Measurements from ENCODE around the gene KRT7.
A peak's percentile ranks its signal among the peaks of the same experiment; 100 is the strongest.

The KRT7 gene

DNA sequence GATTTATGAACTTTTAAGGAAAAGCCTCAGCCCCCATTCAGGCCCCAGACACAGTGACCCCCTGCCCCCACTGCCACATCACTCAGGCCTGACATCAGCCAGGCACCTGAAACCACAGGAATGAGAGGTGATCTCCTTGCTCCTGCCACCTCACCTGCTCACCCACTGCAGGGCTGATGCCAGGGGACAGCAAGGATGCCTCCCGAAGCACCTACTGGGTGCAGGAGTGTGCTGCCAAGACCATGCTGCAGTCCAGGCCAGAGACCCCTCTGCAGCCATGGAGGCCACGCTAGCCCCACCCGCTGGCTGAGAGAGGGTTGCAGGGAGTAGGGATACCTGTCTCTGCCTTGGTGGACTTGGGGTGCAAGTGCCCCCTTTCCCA, 18.6 kb upstream of the KRT7 start:
- Histone ChIP-seq H3K27ac (ENCODE audit: low read depth, low read length) (no peak overlapping the region), H3K4me1 (ENCODE audit: control insufficient read depth, insufficient read depth, low read length, unreplicated experiment) (peaks cover 43% of the 10 kb centered on the region), H3K79me2 (ENCODE audit: control insufficient read depth, insufficient read depth, low read length, unreplicated experiment) (no peaks in the 10 kb centered on the region), H3K4me3 (ENCODE audit: low read depth, low read length) (no peak overlapping the region), H2AFZ (ENCODE audit: low read length, unreplicated experiment) (no peak overlapping the region), H3K27me3 (ENCODE audit: insufficient read depth, low read length) (no peaks in the 10 kb centered on the region), H3K36me3 (ENCODE audit: insufficient read depth, low read length) (no peaks in the 10 kb centered on the region)

DNA sequence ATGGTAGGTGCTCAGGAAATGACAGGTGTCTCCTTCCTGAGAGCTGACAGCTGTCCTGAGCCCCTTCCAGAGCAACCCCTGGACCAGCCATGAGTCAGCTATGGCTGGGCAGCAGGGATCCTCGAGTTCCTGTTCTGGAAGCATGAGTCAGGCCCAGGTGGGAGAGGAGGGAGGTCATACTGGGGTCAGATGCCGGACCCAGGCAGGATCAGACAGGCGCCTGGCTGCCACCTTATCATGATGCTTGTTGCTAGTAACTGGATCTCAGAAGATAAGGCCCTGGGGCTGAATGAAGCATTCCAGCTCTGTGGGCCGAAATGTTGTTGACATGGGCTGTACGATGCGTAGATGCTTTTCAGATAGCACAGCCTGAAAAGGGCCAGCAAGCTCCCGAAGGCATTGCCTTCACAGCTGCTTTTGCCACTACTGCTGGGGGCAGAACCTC, 17.4 kb upstream of the KRT7 start:
- H3K79me2 ChIP-seq (ENCODE audit: control insufficient read depth, insufficient read depth, low read length, unreplicated experiment) = no peaks in the 10 kb centered on the region
- H2AFZ ChIP-seq (ENCODE audit: low read length, unreplicated experiment) = no peak overlapping the region
- H3K4me3 ChIP-seq (ENCODE audit: low read depth, low read length) = no peak overlapping the region
- peaks cover 32% of the 10 kb centered on the region for H3K4me1 ChIP-seq (ENCODE audit: control insufficient read depth, insufficient read depth, low read length, unreplicated experiment)
- no peak overlapping the region for H3K27ac ChIP-seq (ENCODE audit: low read depth, low read length)
- H3K36me3 ChIP-seq (ENCODE audit: insufficient read depth, low read length) = no peaks in the 10 kb centered on the region
- no peaks in the 10 kb centered on the region for H3K27me3 ChIP-seq (ENCODE audit: insufficient read depth, low read length)

DNA sequence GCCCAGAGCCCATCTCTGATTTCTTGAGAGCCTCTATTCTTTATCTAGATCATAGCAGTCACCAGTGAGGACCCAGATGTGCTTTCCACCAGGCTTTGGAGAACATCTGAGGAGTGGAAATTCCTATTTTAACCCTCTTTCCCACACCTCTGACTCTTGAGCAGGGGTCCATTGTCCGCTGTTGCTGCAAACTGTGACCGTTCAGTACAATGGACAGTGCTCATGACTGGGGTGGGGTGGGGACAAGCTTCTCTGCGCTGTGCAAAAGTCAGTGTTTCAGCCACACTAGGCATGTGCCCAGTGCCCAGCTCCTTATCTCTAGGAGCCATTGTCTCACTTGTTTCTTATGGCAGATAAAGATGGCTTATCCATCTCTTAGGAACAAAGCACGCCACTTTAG, 16.9 kb upstream of the KRT7 start:
- Histone ChIP-seq H3K27ac (ENCODE audit: low read depth, low read length) (no peak overlapping the region), H2AFZ (ENCODE audit: low read length, unreplicated experiment) (no peak overlapping the region), H3K27me3 (ENCODE audit: insufficient read depth, low read length) (no peaks in the 10 kb centered on the region), H3K4me3 (ENCODE audit: low read depth, low read length) (no peak overlapping the region), H3K4me1 (ENCODE audit: control insufficient read depth, insufficient read depth, low read length, unreplicated experiment) (peaks cover 27% of the 10 kb centered on the region), H3K36me3 (ENCODE audit: insufficient read depth, low read length) (no peaks in the 10 kb centered on the region), H3K79me2 (ENCODE audit: control insufficient read depth, insufficient read depth, low read length, unreplicated experiment) (no peaks in the 10 kb centered on the region)

DNA sequence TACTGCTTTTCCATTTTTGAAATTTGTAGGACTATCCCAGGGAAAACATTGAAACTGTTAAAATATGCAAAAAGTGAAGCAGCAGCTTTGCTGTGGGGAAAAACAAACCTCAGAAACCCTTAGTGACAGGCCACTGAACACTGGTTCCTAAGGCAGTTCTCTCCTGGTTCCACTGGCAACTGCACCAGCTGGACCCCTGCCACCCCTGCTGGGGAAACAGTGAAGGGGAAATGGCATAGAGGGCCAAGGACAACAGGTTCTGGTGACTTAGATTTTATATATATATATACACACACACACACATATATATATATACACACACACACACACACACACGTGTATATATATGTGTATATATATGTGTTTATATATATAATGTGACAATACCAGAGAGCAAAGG, 16.2 kb upstream of the KRT7 start:
- no peak overlapping the region for H3K27ac ChIP-seq (ENCODE audit: low read depth, low read length)
- H3K4me1 ChIP-seq (ENCODE audit: control insufficient read depth, insufficient read depth, low read length, unreplicated experiment) = peaks cover 34% of the 10 kb centered on the region

DNA sequence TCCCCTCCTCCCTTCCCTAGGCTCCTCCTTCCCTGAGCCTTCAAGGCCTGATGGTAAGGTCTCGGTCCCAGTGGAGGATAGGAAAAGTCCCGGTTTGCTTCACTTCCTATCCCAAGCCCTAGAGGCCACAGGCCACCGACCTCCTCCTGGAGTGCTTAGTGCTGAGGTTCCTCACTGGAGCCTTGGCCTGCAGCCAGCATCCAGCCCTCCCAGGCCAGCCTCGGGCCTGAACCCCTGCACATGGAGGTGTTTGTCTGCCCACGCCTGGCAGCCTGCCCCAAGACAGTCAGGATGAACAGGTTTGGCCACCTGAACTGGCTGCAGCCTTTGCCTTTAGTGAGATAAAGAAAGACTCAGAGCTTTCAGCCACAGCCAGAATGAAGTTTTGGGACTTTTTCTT, 15.8 kb upstream of the KRT7 start:
- no peaks in the 10 kb centered on the region for H3K36me3 ChIP-seq (ENCODE audit: insufficient read depth, low read length)
- H3K27ac ChIP-seq (ENCODE audit: low read depth, low read length) = peak overlapping the region; percentile 60; the same call in 1 of the 2 replicates
- H3K4me1 ChIP-seq (ENCODE audit: control insufficient read depth, insufficient read depth, low read length, unreplicated experiment) = peaks cover 38% of the 10 kb centered on the region
- no peaks in the 10 kb centered on the region for H3K27me3 ChIP-seq (ENCODE audit: insufficient read depth, low read length)
- no peak overlapping the region for H3K4me3 ChIP-seq (ENCODE audit: low read depth, low read length)
- no peak overlapping the region for H2AFZ ChIP-seq (ENCODE audit: low read length, unreplicated experiment)
- H3K79me2 ChIP-seq (ENCODE audit: control insufficient read depth, insufficient read depth, low read length, unreplicated experiment) = no peaks in the 10 kb centered on the region

More for the DNA sequence above, 16.2 kb upstream of the KRT7 start:
- Histone ChIP-seq H3K36me3 (ENCODE audit: insufficient read depth, low read length) (no peaks in the 10 kb centered on the region), H3K4me3 (ENCODE audit: low read depth, low read length) (no peak overlapping the region), H3K79me2 (ENCODE audit: control insufficient read depth, insufficient read depth, low read length, unreplicated experiment) (no peaks in the 10 kb centered on the region), H3K27me3 (ENCODE audit: insufficient read depth, low read length) (no peaks in the 10 kb centered on the region), H2AFZ (ENCODE audit: low read length, unreplicated experiment) (no peak overlapping the region)

DNA sequence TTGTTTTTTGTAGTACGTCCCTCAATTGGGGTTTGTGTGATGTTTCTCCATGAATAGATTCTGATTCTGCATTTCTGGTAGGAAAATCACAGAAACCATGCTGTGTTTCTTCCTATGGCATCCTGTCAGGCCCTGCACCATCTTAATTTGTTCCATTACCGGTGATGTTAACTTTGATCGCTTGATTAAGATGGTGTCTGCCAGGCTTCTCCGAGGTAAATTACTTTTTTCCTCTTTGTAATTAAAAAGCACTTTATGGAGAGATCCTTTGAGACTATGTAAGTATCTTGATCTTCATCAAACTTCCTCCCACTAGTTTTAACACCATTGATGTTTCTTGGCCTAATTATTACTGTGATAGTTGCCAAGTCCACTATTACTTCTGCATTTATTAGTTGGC, 15.0 kb upstream of the KRT7 start:
- no peaks in the 10 kb centered on the region for H3K36me3 ChIP-seq (ENCODE audit: insufficient read depth, low read length)
- no peak overlapping the region for H3K4me3 ChIP-seq (ENCODE audit: low read depth, low read length)
- no peaks in the 10 kb centered on the region for H3K79me2 ChIP-seq (ENCODE audit: control insufficient read depth, insufficient read depth, low read length, unreplicated experiment)
- H3K27ac ChIP-seq (ENCODE audit: low read depth, low read length) = no peak overlapping the region
- no peak overlapping the region for H2AFZ ChIP-seq (ENCODE audit: low read length, unreplicated experiment)
- H3K27me3 ChIP-seq (ENCODE audit: insufficient read depth, low read length) = no peaks in the 10 kb centered on the region
- peaks cover 46% of the 10 kb centered on the region for H3K4me1 ChIP-seq (ENCODE audit: control insufficient read depth, insufficient read depth, low read length, unreplicated experiment)

DNA sequence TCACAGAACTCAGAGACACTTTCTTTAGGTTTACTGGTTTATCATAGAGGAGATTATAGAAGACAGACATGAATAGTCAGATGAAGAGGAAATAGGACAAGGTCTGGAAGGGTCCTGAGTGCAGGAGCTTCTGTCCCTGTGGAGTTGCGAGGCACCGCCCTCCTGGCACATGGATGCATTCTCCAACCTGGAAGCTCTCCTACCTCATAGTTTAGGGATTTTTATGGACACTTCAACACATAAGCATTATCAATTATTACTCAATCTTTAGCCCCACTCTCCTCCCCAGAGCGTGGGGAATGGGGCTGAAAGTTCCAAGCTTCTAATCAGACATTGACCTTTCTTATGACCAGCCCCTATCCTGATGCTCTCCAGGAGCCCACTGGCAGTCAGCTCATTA, 12.6 kb upstream of the KRT7 start:
- Histone ChIP-seq H3K4me1 (ENCODE audit: control insufficient read depth, insufficient read depth, low read length, unreplicated experiment) (peaks cover 61% of the 10 kb centered on the region), H2AFZ (ENCODE audit: low read length, unreplicated experiment) (no peak overlapping the region), H3K27me3 (ENCODE audit: insufficient read depth, low read length) (no peaks in the 10 kb centered on the region), H3K36me3 (ENCODE audit: insufficient read depth, low read length) (no peaks in the 10 kb centered on the region), H3K79me2 (ENCODE audit: control insufficient read depth, insufficient read depth, low read length, unreplicated experiment) (no peaks in the 10 kb centered on the region), H3K27ac (ENCODE audit: low read depth, low read length) (no peak overlapping the region), H3K4me3 (ENCODE audit: low read depth, low read length) (no peak overlapping the region)

DNA sequence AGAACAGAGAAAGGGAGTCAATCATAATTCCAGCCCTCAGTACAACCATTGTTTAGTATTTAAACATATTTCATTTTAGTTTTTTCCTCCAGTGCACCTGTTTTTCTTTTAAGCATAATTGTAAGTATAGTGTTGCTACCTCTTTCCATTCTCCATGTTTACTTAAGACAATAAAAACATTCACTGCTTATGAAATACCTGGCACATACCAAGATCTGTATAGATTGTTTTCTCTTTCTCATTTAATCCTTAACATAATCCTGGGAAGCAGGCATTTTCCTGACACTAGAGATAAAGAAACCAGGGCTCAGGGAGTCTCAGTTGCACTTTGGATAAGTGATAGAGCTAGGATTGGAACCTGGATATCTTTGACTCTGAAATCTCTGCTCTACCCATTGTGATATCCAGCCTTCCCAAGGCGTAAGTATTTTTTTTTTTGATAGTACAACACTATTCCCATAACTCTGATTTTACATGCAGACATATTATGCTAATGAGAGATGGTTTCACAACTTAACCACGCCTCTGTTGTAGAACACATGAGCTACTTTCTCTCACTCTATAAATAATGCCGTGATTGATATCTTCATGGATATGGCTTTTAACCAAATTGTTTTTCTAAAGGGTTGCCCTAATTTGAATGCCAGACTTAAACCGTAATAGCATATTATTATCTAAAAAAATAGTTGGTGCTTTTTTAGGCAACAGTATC, 11.8 kb upstream of the KRT7 start:
- H3K4me1 ChIP-seq (ENCODE audit: control insufficient read depth, insufficient read depth, low read length, unreplicated experiment) = peaks cover 54% of the 10 kb centered on the region
- H3K79me2 ChIP-seq (ENCODE audit: control insufficient read depth, insufficient read depth, low read length, unreplicated experiment) = no peaks in the 10 kb centered on the region
- H3K27ac ChIP-seq (ENCODE audit: low read depth, low read length) = no peak overlapping the region; the same call in 1 of the 2 replicates

DNA sequence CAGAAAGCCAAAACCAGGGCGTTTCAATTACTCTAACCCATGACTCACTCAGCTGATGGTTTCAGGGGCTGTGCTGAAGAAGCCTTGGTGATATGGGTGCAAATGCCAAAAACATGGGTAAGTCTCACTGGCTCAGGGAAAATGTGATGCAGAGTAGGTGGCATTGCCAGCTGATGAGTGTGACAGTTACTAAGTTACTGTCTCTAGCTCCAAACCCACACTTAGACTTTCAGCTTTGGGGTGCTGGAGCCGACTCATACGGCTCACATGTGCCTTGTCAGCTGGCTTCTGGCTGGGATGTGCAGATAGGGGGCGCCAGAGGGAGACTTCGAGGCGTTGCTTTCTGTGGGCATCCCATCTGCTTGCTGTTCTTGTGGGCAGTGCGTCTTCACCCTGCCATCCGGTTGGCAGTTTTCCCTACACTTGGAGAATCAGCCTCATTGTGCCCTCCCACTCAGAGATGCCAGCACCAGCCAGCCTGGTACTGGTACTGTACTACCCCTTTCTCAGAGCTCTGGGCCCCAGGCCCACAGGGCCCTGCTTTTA, 11.1 kb upstream of the KRT7 start:
- Histone ChIP-seq H3K27ac (ENCODE audit: low read depth, low read length) (peak overlapping the region; percentile 42; the same call in 1 of the 2 replicates), H3K4me3 (ENCODE audit: low read depth, low read length) (no peak overlapping the region), H3K36me3 (ENCODE audit: insufficient read depth, low read length) (no peaks in the 10 kb centered on the region), H3K27me3 (ENCODE audit: insufficient read depth, low read length) (no peaks in the 10 kb centered on the region), H3K79me2 (ENCODE audit: control insufficient read depth, insufficient read depth, low read length, unreplicated experiment) (no peaks in the 10 kb centered on the region), H2AFZ (ENCODE audit: low read length, unreplicated experiment) (no peak overlapping the region), H3K4me1 (ENCODE audit: control insufficient read depth, insufficient read depth, low read length, unreplicated experiment) (peaks cover 50% of the 10 kb centered on the region)

More for the DNA sequence above, 11.8 kb upstream of the KRT7 start:
- Histone ChIP-seq H2AFZ (ENCODE audit: low read length, unreplicated experiment) (no peak overlapping the region), H3K36me3 (ENCODE audit: insufficient read depth, low read length) (no peaks in the 10 kb centered on the region), H3K27me3 (ENCODE audit: insufficient read depth, low read length) (no peaks in the 10 kb centered on the region), H3K4me3 (ENCODE audit: low read depth, low read length) (no peak overlapping the region)

DNA sequence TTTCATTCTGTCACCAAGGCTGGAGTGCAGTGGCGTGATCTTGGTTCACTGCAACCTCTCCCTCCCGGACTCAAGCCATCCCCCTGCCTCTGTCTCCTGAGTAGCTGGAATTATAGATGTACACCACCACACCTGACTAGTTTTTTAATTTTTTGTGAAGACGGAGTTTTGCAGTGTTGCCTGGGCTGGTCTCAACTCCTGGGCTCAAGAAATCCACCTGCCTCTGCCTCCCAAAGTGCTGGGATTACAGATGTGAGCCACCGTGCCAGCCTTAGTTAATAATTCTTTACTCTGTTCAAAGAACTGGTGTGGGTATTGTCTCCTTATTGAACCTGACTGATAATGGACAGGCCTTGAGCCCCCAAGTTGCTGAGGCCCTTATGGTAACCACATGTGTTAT, 10.4 kb upstream of the KRT7 start:
- Histone ChIP-seq H2AFZ (ENCODE audit: low read length, unreplicated experiment) (no peak overlapping the region), H3K79me2 (ENCODE audit: control insufficient read depth, insufficient read depth, low read length, unreplicated experiment) (no peaks in the 10 kb centered on the region), H3K27me3 (ENCODE audit: insufficient read depth, low read length) (no peaks in the 10 kb centered on the region), H3K36me3 (ENCODE audit: insufficient read depth, low read length) (no peaks in the 10 kb centered on the region), H3K27ac (ENCODE audit: low read depth, low read length) (peak overlapping the region; percentile 93; the same call in 1 of the 2 replicates), H3K4me3 (ENCODE audit: low read depth, low read length) (no peak overlapping the region), H3K4me1 (ENCODE audit: control insufficient read depth, insufficient read depth, low read length, unreplicated experiment) (peaks cover 43% of the 10 kb centered on the region)

DNA sequence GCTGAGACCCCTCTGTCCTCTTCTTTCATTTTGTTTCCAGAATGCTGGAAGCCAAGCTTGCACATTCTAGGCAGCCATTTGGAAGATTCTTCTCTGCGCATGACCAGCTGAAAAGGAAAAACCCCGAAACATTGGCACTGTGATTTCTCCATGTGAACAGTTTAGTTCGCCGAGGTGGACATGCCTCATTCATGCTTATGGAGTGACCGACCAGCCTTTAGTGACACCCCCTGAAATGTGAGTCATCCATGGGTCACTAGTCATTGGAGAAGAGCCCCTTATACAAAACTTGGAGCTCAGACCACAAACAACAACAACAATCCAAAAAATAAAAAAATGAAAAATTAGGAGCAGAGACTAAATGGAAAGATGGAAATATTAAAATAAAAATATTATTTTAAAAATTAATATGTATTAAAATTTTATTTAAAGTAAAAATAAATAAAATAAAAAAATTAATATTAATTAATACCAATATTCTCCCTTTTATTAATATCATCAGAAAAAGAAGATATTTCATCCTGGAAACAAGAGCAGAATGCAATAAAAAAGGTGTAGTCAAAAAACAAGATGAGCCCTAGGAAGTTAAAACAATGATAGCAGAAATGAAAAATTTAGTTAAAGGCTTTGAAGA, 9.5 kb upstream of the KRT7 start:
- no peaks in the 10 kb centered on the region for H3K36me3 ChIP-seq (ENCODE audit: insufficient read depth, low read length)
- peak overlapping the region; percentile 91 for H2AFZ ChIP-seq (ENCODE audit: low read length, unreplicated experiment)
- H3K4me1 ChIP-seq (ENCODE audit: control insufficient read depth, insufficient read depth, low read length, unreplicated experiment) = peaks cover 44% of the 10 kb centered on the region

More for the DNA sequence above, 9.5 kb upstream of the KRT7 start:
- Histone ChIP-seq H3K4me3 (ENCODE audit: low read depth, low read length) (no peak overlapping the region; the same call in 1 of the 2 replicates), H3K27ac (ENCODE audit: low read depth, low read length) (peak overlapping the region; percentile 93), H3K27me3 (ENCODE audit: insufficient read depth, low read length) (no peaks in the 10 kb centered on the region), H3K79me2 (ENCODE audit: control insufficient read depth, insufficient read depth, low read length, unreplicated experiment) (no peaks in the 10 kb centered on the region)
